Measurements from ENCODE around the gene CDC34.

The CDC34 gene

DNA sequence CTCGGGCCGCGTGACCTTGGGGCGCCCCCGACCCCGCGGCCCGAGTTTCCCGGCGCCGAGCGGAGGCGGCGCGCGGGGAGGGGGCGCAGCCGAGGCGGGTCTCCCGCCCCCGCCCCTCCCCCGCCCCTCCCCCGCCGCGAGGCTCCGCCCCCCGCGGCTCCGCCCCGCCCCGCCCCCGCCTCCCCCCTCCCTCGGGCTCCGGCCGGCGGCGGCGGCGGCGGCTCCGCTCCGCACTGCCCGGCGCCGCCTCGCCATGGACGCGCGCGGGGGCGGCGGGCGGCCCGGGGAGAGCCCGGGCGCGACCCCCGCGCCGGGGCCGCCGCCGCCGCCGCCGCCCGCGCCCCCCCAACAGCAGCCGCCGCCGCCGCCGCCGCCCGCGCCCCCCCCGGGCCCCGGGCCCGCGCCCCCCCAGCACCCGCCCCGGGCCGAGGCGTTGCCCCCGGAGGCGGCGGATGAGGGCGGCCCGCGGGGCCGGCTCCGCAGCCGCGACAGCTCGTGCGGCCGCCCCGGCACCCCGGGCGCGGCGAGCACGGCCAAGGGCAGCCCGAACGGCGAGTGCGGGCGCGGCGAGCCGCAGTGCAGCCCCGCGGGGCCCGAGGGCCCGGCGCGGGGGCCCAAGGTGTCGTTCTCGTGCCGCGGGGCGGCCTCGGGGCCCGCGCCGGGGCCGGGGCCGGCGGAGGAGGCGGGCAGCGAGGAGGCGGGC lies 58.3 kb downstream of the CDC34 start, which contains the start of gene HCN2:
HCN2 (plus strand) TSS at position 189 of the 703 bp plus-strand sequence; CDS start at position 254, 65 bp downstream.
- DNase-seq, result no peak

GRCh38 chr19:590396-590745 lies 58.8 kb downstream of the CDC34 start:
- no peak for DNase-seq

GRCh38 chr19:590750-591098 lies 59.2 kb downstream of the CDC34 start:
- DNase-seq, result no peak

DNA sequence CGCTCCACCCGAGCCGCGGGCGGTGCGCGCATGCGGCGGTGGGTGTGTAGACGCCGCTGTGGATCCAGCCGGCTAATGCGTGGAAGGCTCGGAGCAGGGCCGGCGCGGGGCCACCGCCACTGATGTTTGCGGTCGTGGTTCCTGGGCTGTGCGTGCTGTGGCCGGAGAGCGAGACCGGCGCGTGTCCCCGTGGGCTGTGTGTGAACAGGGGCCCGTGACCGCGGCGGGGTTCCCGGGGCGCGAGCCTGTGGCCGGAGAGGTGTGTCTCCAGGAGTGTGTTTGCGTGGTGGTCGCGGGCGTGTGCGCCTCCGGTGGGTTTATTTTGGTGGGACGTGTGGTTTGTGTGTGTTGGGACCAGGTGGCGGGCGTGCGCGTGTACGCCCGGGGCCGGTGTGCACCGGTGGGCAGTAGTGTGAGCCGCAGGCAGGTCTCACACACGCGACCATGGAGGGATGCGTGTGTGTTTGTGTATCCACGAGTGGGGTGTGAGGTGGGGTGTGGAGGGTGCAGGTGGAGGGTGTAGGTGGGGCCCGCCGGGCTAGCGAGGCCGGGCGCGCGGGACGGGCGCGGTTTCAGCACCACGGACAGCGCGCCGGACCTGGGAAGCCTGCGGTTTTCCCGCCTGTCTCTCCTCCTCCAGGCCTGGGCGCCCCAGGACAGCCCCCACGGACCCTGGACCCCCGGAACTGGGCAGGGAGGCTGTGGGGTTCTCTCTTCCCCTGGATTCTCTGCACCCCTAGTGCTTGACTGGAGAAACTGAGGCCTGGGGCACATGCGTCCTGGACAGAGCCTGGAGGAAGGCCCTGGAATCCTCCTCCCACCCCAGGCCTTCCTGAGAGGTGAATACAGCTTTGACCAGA lies 59.8 kb downstream of the CDC34 start:
- no peak for DNase-seq

Data from right forelimb (tissue), 1 donor.